GM12892 (cell line): ENCODE data around the gene PTPRK.

Source experiments
- POLR2A ChIP-seq: IDR thresholded peaks from 2 replicates; pipeline ENCODE4 v1.6.1; 2011; ENCODE audit warnings: low read depth, low read length, control low read depth
- POLR2AphosphoS5 ChIP-seq: IDR thresholded peaks from 2 replicates; pipeline ENCODE4 v1.6.1; 2011; ENCODE audit warnings: low read depth, low read length, control low read depth

GRCh38 chr6:128138694-128139093, 381.7 kb downstream of the PTPRK start:
- TF ChIP-seq POLR2AphosphoS5 (no peak), POLR2A (no peak)
